Activated CD4-positive, alpha-beta T cell treated with anti-CD3 and anti-CD28 coated beads for 36 hours (primary cell): ENCODE results near the gene SPEN. TPM values are rescaled to one million over a fixed set of nuclear protein-coding genes. Genes with fewer than 3 reads are reported as not detected.
"Not testable (repeated sequence)": the region's sequence is repeated elsewhere in the genome, so short reads cannot be mapped to it uniquely, and the experiment has no call there.

ENCODE experiments used
- ATAC-seq: fragments of 200-7000 bp; cut with Tn5 transposase; one replicate; pipeline ENCODE4 v1.10.0; 2021; ENCODE audit warnings: mild to moderate bottlenecking, moderate library complexity
- CTCF ChIA-PET: fragments of 350-600 bp; sonication (Branson Sonifier 250); formaldehyde crosslinking; loops from one replicate; lab custom pipeline; 2021; ENCODE audit warnings: antibody characterized with exemption; lab: Charles Lee
- POLR2A ChIA-PET: fragments of 350-600 bp; sonication (Branson Sonifier 250); formaldehyde crosslinking; loops from one replicate; lab custom pipeline; 2021; ENCODE audit warnings: antibody characterized with exemption, inconsistent platforms; lab: Charles Lee
- DNase-seq: peaks from one replicate; pipeline ENCODE4 v3.0.0-alpha.2; 2020
- H3K27ac Mint-ChIP-seq: one replicate; pipeline ENCODE4 v1.8.0; 2021; ENCODE audit warnings: mixed read lengths
- H3K27me3 Mint-ChIP-seq: one replicate; pipeline ENCODE4 v1.8.0; 2021; ENCODE audit warnings: mixed read lengths
- H3K36me3 Mint-ChIP-seq: one replicate; pipeline ENCODE4 v1.8.0; 2021; ENCODE audit warnings: low read depth, mixed read lengths
- H3K4me1 Mint-ChIP-seq: one replicate; pipeline ENCODE4 v1.8.0; 2021; ENCODE audit warnings: mixed read lengths
- H3K4me3 Mint-ChIP-seq: one replicate; pipeline ENCODE4 v1.8.0; 2021; ENCODE audit warnings: mild to moderate bottlenecking, moderate library complexity, mixed read lengths
- H3K9me3 Mint-ChIP-seq: one replicate; pipeline ENCODE4 v1.8.0; 2021; ENCODE audit warnings: low read depth, mixed read lengths
- intact Hi-C, 2 experiments: fragments of 100-400 bp; cut with DNase I in 1 of 2; cut with micrococcal nuclease in 1 of 2; formaldehyde crosslinking; loops; one replicate each; pipeline versions ENCODE4 v1.14.2 to v1.15.1; 2022 to 2024; cut with DNase I, micrococcal nuclease
- total RNA-seq, 2 experiments: library from RNA; stranded (reverse); gene quantifications; one replicate each; pipeline ENCODE4 v1.2.3, GENCODE V29; 2021

The SPEN gene, protein sequence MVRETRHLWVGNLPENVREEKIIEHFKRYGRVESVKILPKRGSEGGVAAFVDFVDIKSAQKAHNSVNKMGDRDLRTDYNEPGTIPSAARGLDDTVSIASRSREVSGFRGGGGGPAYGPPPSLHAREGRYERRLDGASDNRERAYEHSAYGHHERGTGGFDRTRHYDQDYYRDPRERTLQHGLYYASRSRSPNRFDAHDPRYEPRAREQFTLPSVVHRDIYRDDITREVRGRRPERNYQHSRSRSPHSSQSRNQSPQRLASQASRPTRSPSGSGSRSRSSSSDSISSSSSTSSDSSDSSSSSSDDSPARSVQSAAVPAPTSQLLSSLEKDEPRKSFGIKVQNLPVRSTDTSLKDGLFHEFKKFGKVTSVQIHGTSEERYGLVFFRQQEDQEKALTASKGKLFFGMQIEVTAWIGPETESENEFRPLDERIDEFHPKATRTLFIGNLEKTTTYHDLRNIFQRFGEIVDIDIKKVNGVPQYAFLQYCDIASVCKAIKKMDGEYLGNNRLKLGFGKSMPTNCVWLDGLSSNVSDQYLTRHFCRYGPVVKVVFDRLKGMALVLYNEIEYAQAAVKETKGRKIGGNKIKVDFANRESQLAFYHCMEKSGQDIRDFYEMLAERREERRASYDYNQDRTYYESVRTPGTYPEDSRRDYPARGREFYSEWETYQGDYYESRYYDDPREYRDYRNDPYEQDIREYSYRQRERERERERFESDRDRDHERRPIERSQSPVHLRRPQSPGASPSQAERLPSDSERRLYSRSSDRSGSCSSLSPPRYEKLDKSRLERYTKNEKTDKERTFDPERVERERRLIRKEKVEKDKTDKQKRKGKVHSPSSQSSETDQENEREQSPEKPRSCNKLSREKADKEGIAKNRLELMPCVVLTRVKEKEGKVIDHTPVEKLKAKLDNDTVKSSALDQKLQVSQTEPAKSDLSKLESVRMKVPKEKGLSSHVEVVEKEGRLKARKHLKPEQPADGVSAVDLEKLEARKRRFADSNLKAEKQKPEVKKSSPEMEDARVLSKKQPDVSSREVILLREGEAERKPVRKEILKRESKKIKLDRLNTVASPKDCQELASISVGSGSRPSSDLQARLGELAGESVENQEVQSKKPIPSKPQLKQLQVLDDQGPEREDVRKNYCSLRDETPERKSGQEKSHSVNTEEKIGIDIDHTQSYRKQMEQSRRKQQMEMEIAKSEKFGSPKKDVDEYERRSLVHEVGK (N-terminal part only)
- total RNA-seq, result 10 to 100 TPM; 43.2 to 52.7 TPM

DNA sequence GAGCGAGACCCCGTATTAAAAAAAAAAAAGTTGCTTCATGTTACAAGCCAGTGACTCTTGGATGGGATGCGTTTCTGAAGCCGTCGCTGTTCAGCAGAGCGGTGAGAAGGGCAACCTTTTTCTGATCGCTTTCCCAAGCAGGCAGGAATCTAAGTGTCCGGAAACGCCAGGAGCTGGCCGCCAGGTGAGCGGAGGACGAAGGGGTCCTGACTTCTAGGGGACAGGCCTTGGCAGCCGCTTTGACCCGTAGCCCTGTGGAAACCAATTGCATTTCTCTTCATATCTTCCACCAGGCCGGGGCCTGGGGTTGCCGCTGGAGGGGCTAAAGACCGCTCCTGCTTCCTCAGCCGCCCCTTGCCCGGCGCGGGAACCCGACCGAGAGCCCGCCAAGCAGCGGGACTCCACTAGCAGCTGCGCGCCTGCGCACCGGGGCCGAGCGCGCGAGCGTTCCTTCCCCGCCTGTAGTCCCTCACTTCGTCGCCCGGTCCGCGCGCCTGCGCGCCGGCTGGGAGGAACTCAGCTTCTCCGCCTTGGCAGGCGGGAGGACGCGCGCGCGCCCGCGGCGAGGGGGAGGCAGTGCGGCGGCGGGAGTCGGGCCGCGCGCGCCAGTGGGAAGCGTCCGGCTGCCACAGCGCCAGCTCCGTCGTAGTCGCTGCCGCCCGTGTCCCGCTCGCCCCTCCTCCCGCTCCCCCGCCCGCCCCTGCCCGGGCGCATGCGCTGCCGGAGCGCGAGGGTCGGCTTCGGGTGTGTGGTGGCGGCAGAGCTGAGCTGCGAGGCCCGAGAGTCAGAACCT, at the start of gene SPEN:
Gene SPEN, plus strand, starts transcription at position 608 of the 793 bp plus-strand sequence. CDS start 361 bp downstream, outside the sequence.
- Mint-ChIP-seq H3K4me1 (peaks cover 47% of the 10 kb centered on the region), H3K9me3 (no peaks in the 10 kb centered on the region), H3K4me3 (peak within 1 kb of the TSS; percentile 91), H3K27ac (peak within 1 kb of the TSS; percentile 94), H3K27me3 (no peaks in the 10 kb centered on the region), H3K36me3 (peaks cover 18% of the 10 kb centered on the region)
- ATAC-seq (peak; percentile 88), DNase-seq (peak; percentile 99)
- ChIA-PET CTCF (interaction anchor here (0.9 to 1.9 kb wide), 4 partner anchors 8 to 160 kb away, joined by 3 to 10 read pairs (median 4); partner anchors contain the start of gene ZBTB17), POLR2A (interaction anchor here (0.6 to 4.7 kb wide), 10 partner anchors 9 to 571 kb away, joined by 3 to 71 read pairs (median 4); no protein-coding TSS in a partner anchor)
- intact Hi-C loops, result loop anchor here (1.0 to 5.0 kb wide), 11 partner anchors 12 to 520 kb away; partner anchors contain the start of genes DDI2 (in 2 of the 2), DNAJC16 (in 1 of the 2), SZRD1 (in 1 of the 2) and ZBTB17 (in 1 of the 2)

GRCh38 chr1:15799004-15799867, 48.3 kb upstream of the SPEN start:
- peaks cover 9% of the 10 kb centered on the region for H3K4me1 Mint-ChIP-seq
- POLR2A ChIA-PET, result no interaction called here
- peak; percentile 76 for ATAC-seq
- intact Hi-C loops, result loop anchor here in 1 of 2 experiments (10.0 kb wide), 1 partner anchor 386 kb away; no protein-coding TSS in a partner anchor
- no peak overlapping the region for H3K4me3 Mint-ChIP-seq
- CTCF ChIA-PET, result interaction anchor here (0.6 kb wide), 3 partner anchors 9 to 238 kb away, joined by 3 read pairs; no protein-coding TSS in a partner anchor
- H3K36me3 Mint-ChIP-seq, result no peaks in the 10 kb centered on the region
- H3K27ac Mint-ChIP-seq, result no peak overlapping the region
- no peaks in the 10 kb centered on the region for H3K27me3 Mint-ChIP-seq
- DNase-seq, result peak; percentile 51
- no peaks in the 10 kb centered on the region for H3K9me3 Mint-ChIP-seq

- intact Hi-C loops, result loop anchor here in 1 of 2 experiments (10.0 kb wide), 1 partner anchor 385 kb away; no protein-coding TSS in a partner anchor
- POLR2A ChIA-PET, result no interaction called here
- H3K27me3 Mint-ChIP-seq, result no peaks in the 10 kb centered on the region
- no peak overlapping the region for H3K4me3 Mint-ChIP-seq
- DNase-seq, result no peak
- CTCF ChIA-PET, result interaction anchor here (0.6 to 2.2 kb wide), 5 partner anchors 8 to 380 kb away, joined by 3 to 9 read pairs (median 3); no protein-coding TSS in a partner anchor
- H3K4me1 Mint-ChIP-seq, result peaks cover 6% of the 10 kb centered on the region
- no peaks in the 10 kb centered on the region for H3K9me3 Mint-ChIP-seq
- H3K27ac Mint-ChIP-seq, result no peak overlapping the region
- no peaks in the 10 kb centered on the region for H3K36me3 Mint-ChIP-seq
- ATAC-seq, result no peak
Observed at GRCh38 chr1:15799928-15800835, 47.3 kb upstream of the SPEN start.

GRCh38 chr1:15802234-15802965, 45.1 kb upstream of the SPEN start:
- Mint-ChIP-seq H3K27ac (no peak overlapping the region), H3K9me3 (no peaks in the 10 kb centered on the region), H3K27me3 (no peaks in the 10 kb centered on the region), H3K4me3 (no peak overlapping the region), H3K4me1 (no peaks in the 10 kb centered on the region), H3K36me3 (no peaks in the 10 kb centered on the region)
- ChIA-PET POLR2A (no interaction called here), CTCF (interaction anchor here (1.0 to 2.2 kb wide), 3 partner anchors 10 to 253 kb away, joined by 4 to 9 read pairs (median 8); no protein-coding TSS in a partner anchor)
- no peak for DNase-seq
- intact Hi-C loops, result loop anchor here in 1 of 2 experiments (2.0 kb wide), 1 partner anchor 204 kb away; no protein-coding TSS in a partner anchor
- no peak for ATAC-seq

- ChIA-PET CTCF (interaction anchor here (0.6 to 2.2 kb wide), 3 partner anchors 12 to 253 kb away, joined by 4 to 8 read pairs (median 4); no protein-coding TSS in a partner anchor), POLR2A (no interaction called here)
- Mint-ChIP-seq H3K27me3 (no peaks in the 10 kb centered on the region), H3K4me3 (no peak overlapping the region), H3K4me1 (no peaks in the 10 kb centered on the region), H3K36me3 (no peaks in the 10 kb centered on the region), H3K9me3 (no peaks in the 10 kb centered on the region), H3K27ac (no peak overlapping the region)
- intact Hi-C loops, result loop anchor here (1.0 to 2.0 kb wide), 2 partner anchors 203 to 253 kb away; no protein-coding TSS in a partner anchor
- ATAC-seq (peak; percentile 42), DNase-seq (peak; percentile 41)
Observed at GRCh38 chr1:15803380-15803779, 44.1 kb upstream of the SPEN start.

- Mint-ChIP-seq H3K4me3 (no peak overlapping the region), H3K9me3 (no peaks in the 10 kb centered on the region), H3K27ac (no peak overlapping the region), H3K27me3 (no peaks in the 10 kb centered on the region), H3K4me1 (no peaks in the 10 kb centered on the region), H3K36me3 (no peaks in the 10 kb centered on the region)
- ChIA-PET POLR2A (interaction anchor here (0.6 kb wide), 1 partner anchor 590 kb away, joined by 3 read pairs; no protein-coding TSS in a partner anchor), CTCF (interaction anchor here (1.4 to 2.2 kb wide), 2 partner anchors 12 to 169 kb away, joined by 4 to 8 read pairs; no protein-coding TSS in a partner anchor)
- DNase-seq (no peak), ATAC-seq (no peak)
- intact Hi-C loops, result no loop called here
Observed at GRCh38 chr1:15804060-15804459, 43.4 kb upstream of the SPEN start.

- ChIA-PET POLR2A (no interaction called here), CTCF (interaction anchor here (0.7 to 1.3 kb wide), 2 partner anchors 8 to 72 kb away, joined by 4 to 6 read pairs; no protein-coding TSS in a partner anchor)
- intact Hi-C loops, result no loop called here
- DNase-seq, result no peak
- no peak overlapping the region for H3K4me3 Mint-ChIP-seq
- H3K27ac Mint-ChIP-seq, result no peak overlapping the region
- no peaks in the 10 kb centered on the region for H3K4me1 Mint-ChIP-seq
- H3K36me3 Mint-ChIP-seq, result no peaks in the 10 kb centered on the region
- H3K9me3 Mint-ChIP-seq, result no peaks in the 10 kb centered on the region
- no peak for ATAC-seq
- no peaks in the 10 kb centered on the region for H3K27me3 Mint-ChIP-seq
Observed at GRCh38 chr1:15807121-15807520, 40.4 kb upstream of the SPEN start.

DNA sequence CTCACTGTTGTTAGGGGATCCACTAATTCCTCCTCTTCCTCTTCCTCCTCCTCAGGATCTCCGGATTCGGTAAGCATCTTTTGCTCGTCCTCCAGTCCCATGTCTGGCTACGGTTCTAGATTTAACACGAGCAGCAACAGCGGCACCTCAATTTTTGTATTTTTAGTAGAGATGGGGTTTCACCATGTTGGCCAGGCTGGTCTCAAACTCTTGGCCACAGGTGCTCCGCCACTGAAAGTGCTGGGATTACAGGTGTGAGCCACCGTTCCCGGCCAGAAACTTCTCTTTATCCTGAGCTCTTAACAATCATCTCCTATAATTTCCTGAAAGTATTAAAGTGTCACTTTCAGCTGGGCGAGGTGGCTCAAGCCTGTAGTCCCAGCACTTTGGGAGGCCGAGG, 40.0 kb upstream of the SPEN start, which contains the start of gene UQCRHL:
Gene UQCRHL, minus strand, starts transcription at position 101 of the 400 bp plus-strand sequence. Its CDS starts 0 bp downstream, at position 101.
- intact Hi-C loops, H3K9me3 Mint-ChIP-seq, POLR2A ChIA-PET, H3K4me3 Mint-ChIP-seq, H3K36me3 Mint-ChIP-seq, H3K27ac Mint-ChIP-seq, H3K27me3 Mint-ChIP-seq, H3K4me1 Mint-ChIP-seq, ATAC-seq, DNase-seq: not testable (repeated sequence)
- CTCF ChIA-PET, result interaction anchor here (1.3 kb wide), 1 partner anchor 8 kb away, joined by 6 read pairs; no protein-coding TSS in a partner anchor
